ENCODE measurements around the gene NDUFS5. TPM values are rescaled to one million over a fixed set of nuclear protein-coding genes. Genes with fewer than 3 reads are reported as not detected.
"Not testable (repeated sequence)": the region's sequence is repeated elsewhere in the genome, so short reads cannot be mapped to it uniquely, and the experiment has no call there.

Gene NDUFS5
- total RNA-seq, 1 experiment from 2014 or later: 367 TPM

DNA sequence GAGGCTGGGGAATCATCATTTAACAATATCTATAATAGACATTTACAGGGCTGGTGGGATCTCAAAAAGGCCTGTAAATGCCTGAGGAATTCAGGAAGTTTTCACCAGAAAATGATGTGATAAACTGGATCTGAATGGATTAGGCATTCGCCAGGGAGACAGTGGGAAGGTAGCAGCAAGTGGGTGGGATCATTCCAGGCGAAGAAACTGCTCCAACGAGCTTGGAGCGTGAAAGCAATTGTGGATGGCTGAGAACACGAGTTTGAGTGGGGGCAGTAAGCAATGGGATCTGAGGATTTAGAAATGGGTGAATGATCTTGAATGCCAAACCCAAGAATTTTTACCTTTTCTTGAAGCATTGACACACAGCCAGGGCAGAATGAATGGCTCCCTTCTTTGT, 8.9 kb upstream of the NDUFS5 start:
- H4K20me1 ChIP-seq (ENCODE audit: control insufficient read depth, insufficient read depth, insufficient read length): no peaks in the 10 kb centered on the region
- no peak overlapping the region for H2BK15ac ChIP-seq (ENCODE audit: low read depth, low read length)
- H3K9ac ChIP-seq (ENCODE audit: extremely low read depth, insufficient read length, low read length): peak overlapping the region; percentile 33
- no peak overlapping the region for H3K23ac ChIP-seq (ENCODE audit: insufficient read length, low read depth, low read length)
- no peak for DNase-seq
- H2AFZ ChIP-seq (ENCODE audit: low read length): no peak overlapping the region
- peak overlapping the region; percentile 52 for H3K27ac ChIP-seq (ENCODE audit: insufficient read length, low read depth, low read length)
- H3K4me1 ChIP-seq (ENCODE audit: insufficient read depth, low read length): peaks cover 7% of the 10 kb centered on the region; the same call in 1 of the 2 replicates
- peaks cover 23 to 30% of the 10 kb centered on the region in 2 experiments for H3K4me1 Mint-ChIP-seq
- H3K4me2 ChIP-seq (ENCODE audit: insufficient read depth, insufficient read length, low read length): peak overlapping the region; percentile 4
- peak overlapping the region; percentile 13 to 31; a peak in 2 of 5 replicates for H3K4me3 Mint-ChIP-seq
- H2BK120ac ChIP-seq (ENCODE audit: low read depth, low read length, poor library complexity, severe bottlenecking): no peak overlapping the region
- H2AK5ac ChIP-seq (ENCODE audit: insufficient read length, low read length): no peak overlapping the region
- no peaks in the 10 kb centered on the region for H3K79me2 ChIP-seq (ENCODE audit: insufficient read depth, low read length)
- no peaks in the 10 kb centered on the region for H3K23me2 ChIP-seq (ENCODE audit: insufficient read length, low read depth, low read length, poor library complexity, severe bottlenecking)
- no peak overlapping the region for H3K56ac ChIP-seq (ENCODE audit: insufficient read length, low read depth, low read length)
- H3K18ac ChIP-seq (ENCODE audit: insufficient read length, low read depth, low read length): peak overlapping the region; percentile 66
- no peak overlapping the region for H3K4ac ChIP-seq (ENCODE audit: low read depth, low read length)
- H3K36me3 Mint-ChIP-seq (ENCODE audit: insufficient read depth in 1 of 3, low read depth in 3 of 3): peaks cover 2 to 15% (median 12%) of the 10 kb centered on the region in 3 experiments; a peak in 6 of 7 replicates
- WGBS (ENCODE audit: extremely low coverage, insufficient read length, low lambda C conversion rate): no CpG with 5 or more reads among the region's 5 CpGs
- H2BK20ac ChIP-seq (ENCODE audit: low read depth, low read length, poor library complexity, severe bottlenecking): no peak overlapping the region
- no peak overlapping the region for H4K91ac ChIP-seq (ENCODE audit: insufficient read length, low read depth, low read length)
- H3K79me1 ChIP-seq (ENCODE audit: insufficient read depth, low read depth, low read length, poor library complexity, severe bottlenecking): no peaks in the 10 kb centered on the region
- no peak overlapping the region for H2BK5ac ChIP-seq (ENCODE audit: insufficient read length, low read length)
- no peaks in the 10 kb centered on the region for H3K27me3 Mint-ChIP-seq (ENCODE audit: low read depth)
- H3K9me3 Mint-ChIP-seq: peaks cover 0 to under 1% of the 10 kb centered on the region in 2 experiments; a peak in 1 of 5 replicates
- H3K9me3 ChIP-seq (ENCODE audit: control insufficient read depth, low read depth, low read length): no peaks in the 10 kb centered on the region
- no peak overlapping the region for H4K8ac ChIP-seq (replicated peaks; ENCODE audit: insufficient read length, low read depth, low read length)
- no peak overlapping the region for H3T11ph ChIP-seq (ENCODE audit: low read length)
- H3K27me3 ChIP-seq (ENCODE audit: insufficient read depth, low read length): no peaks in the 10 kb centered on the region
- no peak overlapping the region for H2BK12ac ChIP-seq (ENCODE audit: insufficient read length, low read depth, low read length)
- TF ChIP-seq, protein P1, sequence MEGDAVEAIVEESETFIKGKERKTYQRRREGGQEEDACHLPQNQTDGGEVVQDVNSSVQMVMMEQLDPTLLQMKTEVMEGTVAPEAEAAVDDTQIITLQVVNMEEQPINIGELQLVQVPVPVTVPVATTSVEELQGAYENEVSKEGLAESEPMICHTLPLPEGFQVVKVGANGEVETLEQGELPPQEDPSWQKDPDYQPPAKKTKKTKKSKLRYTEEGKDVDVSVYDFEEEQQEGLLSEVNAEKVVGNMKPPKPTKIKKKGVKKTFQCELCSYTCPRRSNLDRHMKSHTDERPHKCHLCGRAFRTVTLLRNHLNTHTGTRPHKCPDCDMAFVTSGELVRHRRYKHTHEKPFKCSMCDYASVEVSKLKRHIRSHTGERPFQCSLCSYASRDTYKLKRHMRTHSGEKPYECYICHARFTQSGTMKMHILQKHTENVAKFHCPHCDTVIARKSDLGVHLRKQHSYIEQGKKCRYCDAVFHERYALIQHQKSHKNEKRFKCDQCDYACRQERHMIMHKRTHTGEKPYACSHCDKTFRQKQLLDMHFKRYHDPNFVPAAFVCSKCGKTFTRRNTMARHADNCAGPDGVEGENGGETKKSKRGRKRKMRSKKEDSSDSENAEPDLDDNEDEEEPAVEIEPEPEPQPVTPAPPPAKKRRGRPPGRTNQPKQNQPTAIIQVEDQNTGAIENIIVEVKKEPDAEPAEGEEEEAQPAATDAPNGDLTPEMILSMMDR (conservative IDR thresholded peaks at IDR 0.05): no peak
- H3K14ac ChIP-seq (ENCODE audit: insufficient read depth, low read length): no peak overlapping the region
- no peak overlapping the region for H4K5ac ChIP-seq (ENCODE audit: insufficient read length, low read depth, low read length)
- H3K27ac Mint-ChIP-seq: peak overlapping the region; percentile 7 to 97 (median 81); a peak in 6 of 7 replicates

DNA sequence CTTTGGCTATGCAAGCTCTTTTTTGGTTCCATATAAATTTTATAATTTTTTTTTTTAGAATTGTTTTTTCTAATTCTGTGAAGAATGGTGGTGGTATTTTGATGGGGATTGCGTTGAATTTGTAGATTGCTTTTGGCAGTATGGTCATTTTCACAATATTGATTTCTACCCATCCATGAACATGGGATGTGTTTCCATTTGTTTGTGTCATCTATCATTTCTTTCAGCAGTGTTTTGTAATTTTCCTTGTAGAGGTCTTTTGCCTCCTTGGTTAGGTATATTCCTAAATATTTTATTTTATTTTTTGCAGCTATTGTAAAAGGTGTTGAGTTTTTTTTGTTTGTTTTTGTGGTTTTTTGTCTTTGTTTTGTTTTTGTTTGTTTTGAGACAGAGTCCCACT, 5.7 kb upstream of the NDUFS5 start:
- H3T11ph ChIP-seq (ENCODE audit: low read length); H3K18ac ChIP-seq (ENCODE audit: insufficient read length, low read depth, low read length); H3K56ac ChIP-seq (ENCODE audit: insufficient read length, low read depth, low read length); H3K14ac ChIP-seq (ENCODE audit: insufficient read depth, low read length); H3K36me3 Mint-ChIP-seq (ENCODE audit: insufficient read depth in 1 of 3, low read depth in 3 of 3); H2BK15ac ChIP-seq (ENCODE audit: low read depth, low read length); H3K4me1 ChIP-seq (ENCODE audit: insufficient read depth, low read length); H3K23me2 ChIP-seq (ENCODE audit: insufficient read length, low read depth, low read length, poor library complexity, severe bottlenecking); H4K8ac ChIP-seq (replicated peaks; ENCODE audit: insufficient read length, low read depth, low read length); H2BK20ac ChIP-seq (ENCODE audit: low read depth, low read length, poor library complexity, severe bottlenecking); H3K9me3 ChIP-seq (ENCODE audit: control insufficient read depth, low read depth, low read length); H2BK12ac ChIP-seq (ENCODE audit: insufficient read length, low read depth, low read length); H3K4me3 Mint-ChIP-seq; H3K27ac ChIP-seq (ENCODE audit: insufficient read length, low read depth, low read length); H3K27me3 Mint-ChIP-seq (ENCODE audit: low read depth); H4K91ac ChIP-seq (ENCODE audit: insufficient read length, low read depth, low read length); H3K4me2 ChIP-seq (ENCODE audit: insufficient read depth, insufficient read length, low read length); H3K4ac ChIP-seq (ENCODE audit: low read depth, low read length); DNase-seq; H2BK120ac ChIP-seq (ENCODE audit: low read depth, low read length, poor library complexity, severe bottlenecking); H3K27ac Mint-ChIP-seq; H3K9me3 Mint-ChIP-seq; H3K23ac ChIP-seq (ENCODE audit: insufficient read length, low read depth, low read length); H3K79me2 ChIP-seq (ENCODE audit: insufficient read depth, low read length); H2BK5ac ChIP-seq (ENCODE audit: insufficient read length, low read length); H3K27me3 ChIP-seq (ENCODE audit: insufficient read depth, low read length); H3K79me1 ChIP-seq (ENCODE audit: insufficient read depth, low read depth, low read length, poor library complexity, severe bottlenecking); H4K5ac ChIP-seq (ENCODE audit: insufficient read length, low read depth, low read length); H2AK5ac ChIP-seq (ENCODE audit: insufficient read length, low read length); H2AFZ ChIP-seq (ENCODE audit: low read length); H4K20me1 ChIP-seq (ENCODE audit: control insufficient read depth, insufficient read depth, insufficient read length); H3K9ac ChIP-seq (ENCODE audit: extremely low read depth, insufficient read length, low read length): not testable (repeated sequence)
- WGBS (ENCODE audit: extremely low coverage, insufficient read length, low lambda C conversion rate): no CpG with 5 or more reads among the region's 1 CpG
- H3K4me1 Mint-ChIP-seq: peaks cover 24 to 29% of the 10 kb centered on the region in 2 experiments

Measured in H9 (cell line).